IMR-90 (cell line): ENCODE results near the gene ARNT2. TPM values are rescaled to one million over a fixed set of nuclear protein-coding genes. Genes with fewer than 3 reads are reported as not detected.

Source experiments
- ATAC-seq: fragments of 200-7000 bp; cut with Tn5 transposase; 2 replicates; pipeline ENCODE4 v1.9.1; 2020; ENCODE audit warnings: low read depth, mild to moderate bottlenecking, moderate library complexity
- BruUV-seq: library from RNA; stranded (reverse); fragments of 400-500 nt; replicated peaks from 2 replicates; lab custom pipeline; 2021; lab: Mats Ljungman, UMichigan
- CTCF ChIA-PET: fragments of 300-600 bp; formaldehyde crosslinking; extraction: SDS; loops from one replicate; lab custom pipeline; 2021; ENCODE audit warnings: antibody characterized with exemption; lab: Yijun Ruan, JAX
- POLR2A ChIA-PET: fragments of 300-600 bp; sonication (Branson Sonifier 250); formaldehyde crosslinking; loops from one replicate; lab custom pipeline; 2022; ENCODE audit warnings: antibody characterized with exemption; ENCODE audit not compliant: unreplicated experiment; lab: Charles Lee
- DNase-seq: peaks from one replicate; pipeline ENCODE4 v3.0.0; 2013
- H2AFZ ChIP-seq: replicated peaks from 2 replicates; pipeline ENCODE3; 2013; ENCODE audit warnings: low read length, mild to moderate bottlenecking; ENCODE audit not compliant: poor library complexity
- H2AK5ac ChIP-seq: 2 replicates; pipeline ENCODE4 v1.6.1; 2013; ENCODE audit warnings: low read depth, low read length, inconsistent platforms
- H2AK9ac ChIP-seq: replicated peaks from 2 replicates; pipeline ENCODE3; 2013; ENCODE audit warnings: mild to moderate bottlenecking, low read depth, low read length, moderate library complexity; ENCODE audit not compliant: poor library complexity
- H2BK120ac ChIP-seq: 2 replicates; pipeline ENCODE4 v1.6.1; 2013; ENCODE audit warnings: low read depth, low read length, inconsistent platforms
- H2BK15ac ChIP-seq: 3 replicates; pipeline ENCODE4 v1.6.1; 2013; ENCODE audit warnings: low read depth, low read length, inconsistent platforms
- H2BK20ac ChIP-seq: 2 replicates; pipeline ENCODE4 v1.6.1; 2013; ENCODE audit warnings: low read depth, mild to moderate bottlenecking, inconsistent platforms, low read length, moderate library complexity
- H2BK5ac ChIP-seq: 2 replicates; pipeline ENCODE4 v1.6.1; 2013; ENCODE audit warnings: mild to moderate bottlenecking, low read depth, low read length, inconsistent platforms; ENCODE audit not compliant: poor library complexity, severe bottlenecking
- H3K14ac ChIP-seq: replicated peaks from 2 replicates; pipeline ENCODE4 v1.6.1; 2013; ENCODE audit warnings: low read depth, low read length, inconsistent platforms
- H3K18ac ChIP-seq: 2 replicates; pipeline ENCODE4 v1.6.1; 2013; ENCODE audit warnings: low read depth, low read length, control low read depth
- H3K23ac ChIP-seq: 2 replicates; pipeline ENCODE4 v1.6.1; 2013; ENCODE audit warnings: low read depth, low read length, inconsistent platforms
- H3K27ac ChIP-seq: 2 replicates; pipeline ENCODE4 v1.5.1; 2013; ENCODE audit warnings: mild to moderate bottlenecking, control low read depth, low read length; ENCODE audit not compliant: insufficient read depth
- H3K27me3 ChIP-seq: 2 replicates; pipeline ENCODE4 v1.6.1; 2013; ENCODE audit warnings: low read length; ENCODE audit not compliant: control insufficient read depth, insufficient read depth
- H3K36me3 ChIP-seq: 2 replicates; pipeline ENCODE4 v1.6.1; 2013; ENCODE audit warnings: low read length, mixed read lengths; ENCODE audit not compliant: control insufficient read depth, insufficient read depth
- H3K4ac ChIP-seq: 2 replicates; pipeline ENCODE4 v1.6.1; 2013; ENCODE audit warnings: low read depth, low read length, inconsistent platforms
- H3K4me1 ChIP-seq: 2 replicates; pipeline ENCODE4 v1.6.1; 2013; ENCODE audit warnings: low read length, mixed read lengths; ENCODE audit not compliant: control insufficient read depth, insufficient read depth
- H3K4me2 ChIP-seq: 2 replicates; pipeline ENCODE4 v1.6.1; 2013; ENCODE audit warnings: low read depth, mild to moderate bottlenecking, control low read depth, low read length, moderate library complexity
- H3K4me3 ChIP-seq: 2 replicates; pipeline ENCODE4 v1.5.1; 2013; ENCODE audit warnings: low read depth, mild to moderate bottlenecking, control low read depth, low read length, moderate library complexity; ENCODE audit not compliant: insufficient read depth
- H3K56ac ChIP-seq: 2 replicates; pipeline ENCODE4 v1.6.1; 2013; ENCODE audit warnings: low read length, inconsistent platforms; ENCODE audit not compliant: insufficient read depth; ENCODE audit errors: extremely low read depth
- H3K79me1 ChIP-seq, 2 experiments: 2 replicates each; pipeline ENCODE4 v1.6.1; 2013; ENCODE audit warnings: low read length in 2 of 2, inconsistent platforms in 1 of 2, low read depth in 1 of 2
- H3K9ac ChIP-seq: 2 replicates; pipeline ENCODE4 v1.6.1; 2013; ENCODE audit warnings: low read depth, low read length, control low read depth
- H3K9me1 ChIP-seq: 2 replicates; pipeline ENCODE4 v1.6.1; 2013; ENCODE audit warnings: low read length, inconsistent platforms; ENCODE audit not compliant: insufficient read depth
- H3K9me3 ChIP-seq: 2 replicates; pipeline ENCODE4 v1.6.1; 2013; ENCODE audit warnings: low read length; ENCODE audit not compliant: control insufficient read depth, insufficient read depth
- H4K20me1 ChIP-seq: 2 replicates; pipeline ENCODE4 v1.6.1; 2013; ENCODE audit warnings: low read length, inconsistent platforms; ENCODE audit not compliant: insufficient read depth
- H4K5ac ChIP-seq: 2 replicates; pipeline ENCODE4 v1.6.1; 2013; ENCODE audit warnings: mild to moderate bottlenecking, low read depth, low read length, control low read depth
- H4K8ac ChIP-seq, 2 experiments: 2 replicates each; pipeline ENCODE4 v1.6.1; 2013; ENCODE audit warnings: low read depth in 2 of 2, low read length in 2 of 2, control low read depth in 1 of 2, inconsistent platforms in 1 of 2
- H4K91ac ChIP-seq: 2 replicates; pipeline ENCODE4 v1.6.1; 2013; ENCODE audit warnings: low read depth, low read length, inconsistent platforms; ENCODE audit not compliant: insufficient read depth
- BHLHE40 ChIP-seq: fragments of 150-350 bp; IDR thresholded peaks from 2 replicates; pipeline ENCODE4 v1.6.1; 2016; ENCODE audit warnings: mild to moderate bottlenecking, low read depth, low read length
- CEBPB ChIP-seq: IDR thresholded peaks from 2 replicates; pipeline ENCODE4 v1.6.1; 2012; ENCODE audit warnings: low read depth, low read length, improper control_type of control experiment
- CHD1 ChIP-seq: IDR thresholded peaks from 2 replicates; pipeline ENCODE4 v1.6.1; 2012; ENCODE audit warnings: low read depth, low read length, improper control_type of control experiment
- CTCF ChIP-seq: conservative IDR thresholded peaks from 2 replicates; pipeline ENCODE4 v1.5.1; 2012; ENCODE audit warnings: mild to moderate bottlenecking, low read depth, low read length, improper control_type of control experiment
- MAFK ChIP-seq: IDR thresholded peaks from 2 replicates; pipeline ENCODE4 v1.6.1; 2012; ENCODE audit warnings: low read depth, low read length, improper control_type of control experiment
- MXI1 ChIP-seq: IDR thresholded peaks from 2 replicates; pipeline ENCODE4 v1.6.1; 2012; ENCODE audit warnings: low read depth, mild to moderate bottlenecking, low read length, moderate library complexity, borderline replicate concordance
- NFE2L2 ChIP-seq: fragments of 150-350 bp; IDR thresholded peaks from 2 replicates; pipeline ENCODE4 v1.6.1; 2016; ENCODE audit warnings: low read depth, mild to moderate bottlenecking, low read length
- RFX5 ChIP-seq: IDR thresholded peaks from 2 replicates; pipeline ENCODE4 v1.8.0; 2012; ENCODE audit warnings: low read depth, mild to moderate bottlenecking, low read length, moderate library complexity
- SMC3 ChIP-seq: fragments of 150-350 bp; IDR thresholded peaks from 2 replicates; pipeline ENCODE4 v1.6.1; 2016; ENCODE audit warnings: low read depth, mild to moderate bottlenecking, antibody characterized with exemption, low read length, moderate library complexity
- dilution Hi-C: fragments of 300-500 bp; cut with HindIII; formaldehyde crosslinking; loops from one replicate; pipeline ENCODE4 v1.14.3; 2018; ENCODE audit warnings: low sequenced_read_pairs; ENCODE audit not compliant: unreplicated experiment
- in situ Hi-C: fragments of 300-500 bp; cut with MboI; formaldehyde crosslinking; loops from 3 replicates; pipeline ENCODE4 v1.14.3; 2019; ENCODE audit warnings: low sequenced_read_pairs, inconsistent platforms, mixed read lengths
- intact Hi-C: fragments of 100-400 bp; cut with micrococcal nuclease; formaldehyde crosslinking; loops from 2 replicates; pipeline ENCODE4 v1.10.0; 2022
- polyA plus RNA-seq, 3 experiments: library from polyadenylated mRNA; depleted of rRNA; stranded (reverse); fragments of >200 nt; gene quantifications; 2 replicates each; pipeline ENCODE4 v1.2.3, GENCODE V29; 2012; ENCODE audit warnings: low replicate concordance in 1 of 3
- total RNA-seq: library from RNA; depleted of rRNA; stranded (reverse); fragments of >200 nt; gene quantifications from 2 replicates; pipeline ENCODE4 v1.2.3, GENCODE V29; 2012
- TF ChIP-seq, protein P1 (sequence below): fragments of 150-350 bp; IDR thresholded peaks from 2 replicates; pipeline ENCODE4 v1.6.1; 2017; ENCODE audit warnings: mild to moderate bottlenecking, antibody characterized with exemption, low read length, low read depth
- TF ChIP-seq, protein P2 (sequence below): fragments of 150-350 bp; IDR thresholded peaks from 2 replicates; pipeline ENCODE4 v1.6.1; 2016; ENCODE audit warnings: low read depth, mild to moderate bottlenecking, low read length, moderate library complexity, borderline replicate concordance

ARNT2 gene
- total and polyA plus RNA-seq, 2 of the 4 experiments (the other 2 are of a cell fraction): 18.2 to 19.0 TPM

DNA sequence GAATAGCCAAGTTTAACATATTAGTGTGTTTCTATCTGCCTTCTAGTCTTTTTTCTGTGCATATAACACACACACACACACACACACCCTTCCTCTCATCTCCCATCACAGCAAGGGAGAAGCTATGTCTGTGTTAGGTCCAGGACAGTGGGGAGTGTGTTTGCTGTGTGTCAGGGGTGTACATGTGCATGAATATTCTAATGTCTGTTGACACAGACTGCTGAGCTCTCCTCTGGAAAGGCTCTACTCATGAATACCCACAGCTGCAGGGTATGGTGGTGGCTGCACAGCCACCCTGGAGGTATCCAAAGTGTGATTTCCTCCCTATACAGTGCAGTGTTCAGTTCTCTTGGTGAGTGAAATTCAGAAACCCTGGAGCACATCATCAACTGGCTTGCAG lies 42.9 kb downstream of the ARNT2 start:
- TF ChIP-seq RFX5 (no peak), BHLHE40 (no peak), MAFK (no peak), MXI1 (no peak), NFE2L2 (no peak), CTCF (no peak), CHD1 (no peak), CEBPB (no peak), SMC3 (no peak)
- TF ChIP-seq, protein P1, sequence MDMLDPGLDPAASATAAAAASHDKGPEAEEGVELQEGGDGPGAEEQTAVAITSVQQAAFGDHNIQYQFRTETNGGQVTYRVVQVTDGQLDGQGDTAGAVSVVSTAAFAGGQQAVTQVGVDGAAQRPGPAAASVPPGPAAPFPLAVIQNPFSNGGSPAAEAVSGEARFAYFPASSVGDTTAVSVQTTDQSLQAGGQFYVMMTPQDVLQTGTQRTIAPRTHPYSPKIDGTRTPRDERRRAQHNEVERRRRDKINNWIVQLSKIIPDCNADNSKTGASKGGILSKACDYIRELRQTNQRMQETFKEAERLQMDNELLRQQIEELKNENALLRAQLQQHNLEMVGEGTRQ: no peak
- TF ChIP-seq, protein P2, sequence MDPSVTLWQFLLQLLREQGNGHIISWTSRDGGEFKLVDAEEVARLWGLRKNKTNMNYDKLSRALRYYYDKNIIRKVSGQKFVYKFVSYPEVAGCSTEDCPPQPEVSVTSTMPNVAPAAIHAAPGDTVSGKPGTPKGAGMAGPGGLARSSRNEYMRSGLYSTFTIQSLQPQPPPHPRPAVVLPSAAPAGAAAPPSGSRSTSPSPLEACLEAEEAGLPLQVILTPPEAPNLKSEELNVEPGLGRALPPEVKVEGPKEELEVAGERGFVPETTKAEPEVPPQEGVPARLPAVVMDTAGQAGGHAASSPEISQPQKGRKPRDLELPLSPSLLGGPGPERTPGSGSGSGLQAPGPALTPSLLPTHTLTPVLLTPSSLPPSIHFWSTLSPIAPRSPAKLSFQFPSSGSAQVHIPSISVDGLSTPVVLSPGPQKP: no peak
- Histone ChIP-seq H3K4me3 (no peak overlapping the region), H3K23ac (0 out of 2 replicates have a peak overlapping the region, but pooled peaks have one; percentile 7), H2AK9ac (no peak overlapping the region), H4K20me1 (peaks cover 5% of the 10 kb centered on the region; the same call in 1 of the 2 replicates), H3K36me3 (0 out of 2 replicates have a peak, but pooled peaks cover 2% of the 10 kb centered on the region), H3K4me2 (no peak overlapping the region), H3K79me1 (peaks cover 23 to 45% of the 10 kb centered on the region in 2 experiments), H2AFZ (no peak overlapping the region), H3K18ac (no peak overlapping the region), H3K4me1 (peaks cover 8% of the 10 kb centered on the region), H3K56ac (no peak overlapping the region), H3K9ac (no peak overlapping the region), H2BK5ac (no peak overlapping the region), H3K14ac (no peak overlapping the region), H3K4ac (peak overlapping the region; percentile 24; the same call in 1 of the 2 replicates), H3K9me3 (no peaks in the 10 kb centered on the region), H2AK5ac (no peak overlapping the region), H2BK120ac (no peak overlapping the region), H4K91ac (no peak overlapping the region), H2BK15ac (no peak overlapping the region), H2BK20ac (no peak overlapping the region), H3K9me1 (peaks cover 24% of the 10 kb centered on the region), H4K5ac (no peak overlapping the region), H3K27me3 (no peaks in the 10 kb centered on the region), H3K27ac (no peak overlapping the region), H4K8ac (no peak overlapping the region)
- intact Hi-C loops: no loop called here
- no TSS peak for BruUV-seq
- in situ Hi-C loops: no loop called here
- ATAC-seq (no peak), DNase-seq (no peak)
- POLR2A ChIA-PET: no interaction called here
- CTCF ChIA-PET: interaction anchor here (1.4 kb wide), 1 partner anchor 329 kb away, joined by 3 read pairs; no protein-coding TSS in a partner anchor
- dilution Hi-C loops: no loop called here
